Measurements from ENCODE around the gene ABR. TPM values are rescaled to one million over a fixed set of nuclear protein-coding genes. Genes with fewer than 3 reads are reported as not detected.

ABR gene
- total and polyA plus RNA-seq, 2 of the 13 experiments (the other 11 are each of a cell fraction or from before 2014, with no cell fraction given) = 12.4 to 40.4 TPM

DNA sequence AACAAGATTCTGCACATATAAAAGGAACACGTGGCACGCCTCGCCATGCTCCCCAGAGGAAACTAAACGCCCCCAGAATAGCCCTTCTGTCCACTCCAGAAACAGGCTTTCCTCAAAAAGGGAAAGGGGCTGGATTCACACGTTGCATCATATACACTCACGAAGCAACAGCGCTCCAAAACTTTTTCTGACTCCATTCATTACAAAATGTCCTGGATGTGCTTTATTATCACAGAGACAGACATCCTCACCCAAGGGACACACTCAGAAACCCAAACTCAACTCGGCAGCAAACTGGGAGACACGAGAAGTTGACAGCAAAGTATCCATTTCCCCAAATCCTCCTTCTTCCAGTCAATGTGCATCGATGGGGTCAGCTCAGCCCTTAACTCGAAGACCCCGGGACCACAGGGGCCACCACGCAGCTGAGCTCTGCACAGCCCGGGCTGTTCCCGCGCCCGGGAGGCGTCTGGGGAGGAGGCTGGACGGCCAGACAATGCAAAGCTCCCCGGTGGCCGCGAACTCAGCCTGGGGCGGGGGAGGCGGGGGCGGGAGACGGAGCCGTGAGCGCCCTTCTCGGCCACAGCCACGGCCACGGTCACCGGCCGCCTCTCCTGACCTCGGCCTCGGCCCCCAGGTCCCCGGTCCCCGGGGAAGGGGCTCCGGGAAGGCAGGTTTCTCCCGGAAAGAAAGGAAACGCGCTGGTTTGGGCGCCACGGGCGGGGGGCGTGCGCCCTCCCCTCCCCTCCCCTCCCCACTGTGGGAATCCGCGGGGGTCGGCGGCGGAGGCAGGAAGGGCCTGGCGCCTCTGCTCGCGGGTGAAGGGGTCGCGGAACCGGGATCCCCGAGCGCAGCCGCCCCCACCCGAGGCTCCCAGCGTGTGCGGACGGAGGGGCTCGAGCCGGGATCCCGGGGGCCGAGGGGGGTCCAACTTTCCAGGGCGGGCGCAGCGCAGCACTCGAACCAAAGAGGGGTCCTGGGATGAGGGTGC, 201.4 kb downstream of the ABR start (continued):
- TF ChIP-seq, protein P1, sequence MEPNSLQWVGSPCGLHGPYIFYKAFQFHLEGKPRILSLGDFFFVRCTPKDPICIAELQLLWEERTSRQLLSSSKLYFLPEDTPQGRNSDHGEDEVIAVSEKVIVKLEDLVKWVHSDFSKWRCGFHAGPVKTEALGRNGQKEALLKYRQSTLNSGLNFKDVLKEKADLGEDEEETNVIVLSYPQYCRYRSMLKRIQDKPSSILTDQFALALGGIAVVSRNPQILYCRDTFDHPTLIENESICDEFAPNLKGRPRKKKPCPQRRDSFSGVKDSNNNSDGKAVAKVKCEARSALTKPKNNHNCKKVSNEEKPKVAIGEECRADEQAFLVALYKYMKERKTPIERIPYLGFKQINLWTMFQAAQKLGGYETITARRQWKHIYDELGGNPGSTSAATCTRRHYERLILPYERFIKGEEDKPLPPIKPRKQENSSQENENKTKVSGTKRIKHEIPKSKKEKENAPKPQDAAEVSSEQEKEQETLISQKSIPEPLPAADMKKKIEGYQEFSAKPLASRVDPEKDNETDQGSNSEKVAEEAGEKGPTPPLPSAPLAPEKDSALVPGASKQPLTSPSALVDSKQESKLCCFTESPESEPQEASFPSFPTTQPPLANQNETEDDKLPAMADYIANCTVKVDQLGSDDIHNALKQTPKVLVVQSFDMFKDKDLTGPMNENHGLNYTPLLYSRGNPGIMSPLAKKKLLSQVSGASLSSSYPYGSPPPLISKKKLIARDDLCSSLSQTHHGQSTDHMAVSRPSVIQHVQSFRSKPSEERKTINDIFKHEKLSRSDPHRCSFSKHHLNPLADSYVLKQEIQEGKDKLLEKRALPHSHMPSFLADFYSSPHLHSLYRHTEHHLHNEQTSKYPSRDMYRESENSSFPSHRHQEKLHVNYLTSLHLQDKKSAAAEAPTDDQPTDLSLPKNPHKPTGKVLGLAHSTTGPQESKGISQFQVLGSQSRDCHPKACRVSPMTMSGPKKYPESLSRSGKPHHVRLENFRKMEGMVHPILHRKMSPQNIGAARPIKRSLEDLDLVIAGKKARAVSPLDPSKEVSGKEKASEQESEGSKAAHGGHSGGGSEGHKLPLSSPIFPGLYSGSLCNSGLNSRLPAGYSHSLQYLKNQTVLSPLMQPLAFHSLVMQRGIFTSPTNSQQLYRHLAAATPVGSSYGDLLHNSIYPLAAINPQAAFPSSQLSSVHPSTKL (CRISPR knock-in tag; IDR thresholded peaks at IDR 0.05) = 0 out of 2 replicates have a peak, but pooled peaks have one; percentile 10
- TF ChIP-seq ETS1 (CRISPR knock-in tag; IDR thresholded peaks at IDR 0.05) (no peak), ZNF672 (CRISPR knock-in tag; IDR thresholded peaks at IDR 0.05) (0 out of 2 replicates have a peak, but pooled peaks have one; percentile 21), ZMYM4 (CRISPR knock-in tag; IDR thresholded peaks at IDR 0.05) (no peak), BRCA1 (CRISPR knock-in tag; IDR thresholded peaks at IDR 0.05) (no peak), ZC3H13 (CRISPR knock-in tag; IDR thresholded peaks at IDR 0.05) (0 out of 2 replicates have a peak, but pooled peaks have one; percentile 30), RXRA (CRISPR knock-in tag; IDR thresholded peaks at IDR 0.05) (peak; percentile 50; the same call in 1 of the 2 replicates), CCAR2 (optimal IDR thresholded peaks at IDR 0.05; ENCODE audit: low read depth, low read length) (no peak), RBM22 (optimal IDR thresholded peaks at IDR 0.05; ENCODE audit: low read length) (no peak), MIXL1 (CRISPR knock-in tag; IDR thresholded peaks at IDR 0.05) (no peak), ZFP41 (CRISPR knock-in tag; IDR thresholded peaks at IDR 0.05; ENCODE audit: borderline replicate concordance) (no peak), ZNF460 (CRISPR knock-in tag; IDR thresholded peaks at IDR 0.05; ENCODE audit: borderline replicate concordance) (no peak), MTERF4 (CRISPR knock-in tag; IDR thresholded peaks at IDR 0.05) (no peak), ZNF740 (CRISPR knock-in tag; IDR thresholded peaks at IDR 0.05) (0 out of 2 replicates have a peak, but pooled peaks have one; percentile 60), SKI (IDR thresholded peaks at IDR 0.05; ENCODE audit: partially characterized antibody) (peak; percentile 30), ZBTB49 (CRISPR knock-in tag; IDR thresholded peaks at IDR 0.05; ENCODE audit: borderline replicate concordance) (no peak)
- TF ChIP-seq, protein P2, sequence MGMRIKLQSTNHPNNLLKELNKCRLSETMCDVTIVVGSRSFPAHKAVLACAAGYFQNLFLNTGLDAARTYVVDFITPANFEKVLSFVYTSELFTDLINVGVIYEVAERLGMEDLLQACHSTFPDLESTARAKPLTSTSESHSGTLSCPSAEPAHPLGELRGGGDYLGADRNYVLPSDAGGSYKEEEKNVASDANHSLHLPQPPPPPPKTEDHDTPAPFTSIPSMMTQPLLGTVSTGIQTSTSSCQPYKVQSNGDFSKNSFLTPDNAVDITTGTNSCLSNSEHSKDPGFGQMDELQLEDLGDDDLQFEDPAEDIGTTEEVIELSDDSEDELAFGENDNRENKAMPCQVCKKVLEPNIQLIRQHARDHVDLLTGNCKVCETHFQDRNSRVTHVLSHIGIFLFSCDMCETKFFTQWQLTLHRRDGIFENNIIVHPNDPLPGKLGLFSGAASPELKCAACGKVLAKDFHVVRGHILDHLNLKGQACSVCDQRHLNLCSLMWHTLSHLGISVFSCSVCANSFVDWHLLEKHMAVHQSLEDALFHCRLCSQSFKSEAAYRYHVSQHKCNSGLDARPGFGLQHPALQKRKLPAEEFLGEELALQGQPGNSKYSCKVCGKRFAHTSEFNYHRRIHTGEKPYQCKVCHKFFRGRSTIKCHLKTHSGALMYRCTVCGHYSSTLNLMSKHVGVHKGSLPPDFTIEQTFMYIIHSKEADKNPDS (CRISPR knock-in tag; IDR thresholded peaks at IDR 0.05) = no peak
